GM19324 (cell line): ENCODE results near the gene CCR1.

ENCODE experiments used
- ATAC-seq: cut with Tn5 transposase; IDR thresholded peaks from one replicate; pipeline ENCODE4 v1.9.1; 2021; ENCODE audit warnings: mild to moderate bottlenecking, moderate library complexity; ENCODE audit not compliant: unreplicated experiment, low FRiP score

The CCR1 gene

GRCh38 chr3:46208167-46208704 is at the start of gene CCR1:
CCR1 (minus strand) TSS chr3:46208313; CDS start chr3:46204313, 4,000 bp downstream.
- ATAC-seq = no peak

- no peak for ATAC-seq
These were observed 44.9 kb upstream of the CCR1 start for GRCh38 chr3:46252980-46253379.

GRCh38 chr3:46245146-46245545 is 37.0 kb upstream of the CCR1 start:
- ATAC-seq = no peak

GRCh38 chr3:46243560-46243959 is 35.4 kb upstream of the CCR1 start:
- no peak for ATAC-seq

- no peak for ATAC-seq
These were observed 34.0 kb upstream of the CCR1 start, which contains the start of gene CCR3 for GRCh38 chr3:46242120-46242519. CCR3 (plus strand) TSS chr3:46242460; CDS start chr3:46265159, 22,699 bp downstream.

GRCh38 chr3:46239952-46240351 is 31.8 kb upstream of the CCR1 start:
- ATAC-seq = no peak

GRCh38 chr3:46239301-46239938 is 31.3 kb upstream of the CCR1 start:
- ATAC-seq = no peak

GRCh38 chr3:46238386-46238785 is 30.3 kb upstream of the CCR1 start:
- ATAC-seq = no peak

GRCh38 chr3:46236294-46237054 is 28.4 kb upstream of the CCR1 start:
- no peak for ATAC-seq

GRCh38 chr3:46235425-46235824 is 27.3 kb upstream of the CCR1 start:
- ATAC-seq = no peak

- no peak for ATAC-seq
These were observed 25.1 kb upstream of the CCR1 start for GRCh38 chr3:46233194-46233593.

GRCh38 chr3:46231323-46231722 is 23.2 kb upstream of the CCR1 start:
- no peak for ATAC-seq

- no peak for ATAC-seq
These were observed 20.4 kb upstream of the CCR1 start for GRCh38 chr3:46228260-46229242.

GRCh38 chr3:46222435-46223161 is 14.5 kb upstream of the CCR1 start:
- ATAC-seq = no peak

- no peak for ATAC-seq
These were observed 13.8 kb upstream of the CCR1 start for GRCh38 chr3:46221938-46222337.

GRCh38 chr3:46221391-46221790 is 13.3 kb upstream of the CCR1 start:
- ATAC-seq = no peak

GRCh38 chr3:46218196-46218709 is 10.1 kb upstream of the CCR1 start:
- ATAC-seq = no peak

- ATAC-seq = no peak
These were observed 7.8 kb upstream of the CCR1 start for GRCh38 chr3:46215810-46216414.

- no peak for ATAC-seq
These were observed 6.7 kb upstream of the CCR1 start for GRCh38 chr3:46214751-46215352.
